HepG2 (cell line): ENCODE data around the gene ARID5B. TPM values are rescaled to one million over a fixed set of nuclear protein-coding genes. Genes with fewer than 3 reads are reported as not detected.
A peak's percentile ranks its signal among the peaks of the same experiment; 100 is the strongest.

ENCODE experiments used
- AKAP8 ChIP-seq: sonication (generic); formaldehyde crosslinking; IDR thresholded peaks from 2 replicates; pipeline ENCODE4 v1.5.1; 2020; ENCODE audit warnings: mild to moderate bottlenecking, missing genetic modification reagents
- CAMTA2 ChIP-seq: sonication (generic); formaldehyde crosslinking; IDR thresholded peaks from 2 replicates; pipeline ENCODE4 v1.4.0; 2020; ENCODE audit warnings: mild to moderate bottlenecking, missing genetic modification reagents, borderline replicate concordance
- CHD4 ChIP-seq: fragments of 200-600 bp; sonication (generic); IDR thresholded peaks from 2 replicates; pipeline ENCODE4 v1.7.0; 2017; ENCODE audit warnings: mild to moderate bottlenecking, low read length, borderline replicate concordance
- DNMT1 ChIP-seq: sonication (generic); formaldehyde crosslinking; IDR thresholded peaks from 2 replicates; pipeline ENCODE4 v1.5.1; 2020; ENCODE audit warnings: mild to moderate bottlenecking, missing genetic modification reagents
- FOSL1 ChIP-seq: sonication (generic); formaldehyde crosslinking; IDR thresholded peaks from 2 replicates; pipeline ENCODE4 v1.9.0; 2021; ENCODE audit warnings: missing genetic modification reagents, borderline replicate concordance
- GTF3A ChIP-seq: sonication (generic); formaldehyde crosslinking; conservative IDR thresholded peaks from 2 replicates; pipeline ENCODE4 v1.4.0; 2020; ENCODE audit warnings: mild to moderate bottlenecking, missing genetic modification reagents
- KDM6A ChIP-seq: IDR thresholded peaks from 2 replicates; pipeline ENCODE4 v1.6.1; 2016; ENCODE audit warnings: low read depth
- MATR3 ChIP-seq: sonication (generic); formaldehyde crosslinking; IDR thresholded peaks from 2 replicates; pipeline ENCODE4 v1.4.0; 2020; ENCODE audit warnings: missing genetic modification reagents
- NR1H2 ChIP-seq: sonication (generic); formaldehyde crosslinking; IDR thresholded peaks from 2 replicates; pipeline ENCODE4 v1.8.1; 2022; ENCODE audit warnings: low read depth, missing genetic modification reagents, borderline replicate concordance
- SMC3 ChIP-seq: IDR thresholded peaks from 2 replicates; pipeline ENCODE4 v1.6.1; 2011; ENCODE audit warnings: low read length, improper control_type of control experiment
- SPEN ChIP-seq: sonication (generic); formaldehyde crosslinking; IDR thresholded peaks from 2 replicates; pipeline ENCODE4 v1.5.1; 2020; ENCODE audit warnings: low read depth, mild to moderate bottlenecking, missing genetic modification reagents
- YEATS2 ChIP-seq: sonication (generic); formaldehyde crosslinking; IDR thresholded peaks from 2 replicates; pipeline ENCODE4 v1.4.0; 2020; ENCODE audit warnings: missing genetic modification reagents, borderline replicate concordance
- ZNF501 ChIP-seq: sonication (generic); formaldehyde crosslinking; IDR thresholded peaks from 2 replicates; pipeline ENCODE4 v1.5.1; 2020; ENCODE audit warnings: mild to moderate bottlenecking, moderate library complexity, missing genetic modification reagents
- ZNF550 ChIP-seq: sonication (generic); formaldehyde crosslinking; IDR thresholded peaks from 2 replicates; pipeline ENCODE4 v1.4.0; 2020; ENCODE audit warnings: mild to moderate bottlenecking, missing genetic modification reagents, borderline replicate concordance
- ZNF572 ChIP-seq: sonication (generic); formaldehyde crosslinking; IDR thresholded peaks from 2 replicates; pipeline ENCODE4 v1.5.1; 2020; ENCODE audit warnings: mild to moderate bottlenecking, missing genetic modification reagents
- ZNF775 ChIP-seq: sonication (generic); formaldehyde crosslinking; IDR thresholded peaks from 2 replicates; pipeline ENCODE4 v1.4.0; 2020; ENCODE audit warnings: missing genetic modification reagents, mild to moderate bottlenecking, moderate library complexity, borderline replicate concordance
- polyA plus RNA-seq, 8 experiments: library from polyadenylated mRNA; depleted of rRNA in 3 of 8; stranded (reverse) in 7 of 8; unstranded in 1 of 8; fragments of >200 nt; fragmentation: Illumina TruSeq in 4 of 8; extraction: Trizol in 4 of 8; gene quantifications; 2 replicates each; pipeline versions ENCODE4 v1.2.1 to v1.2.3, GENCODE V29; 2011 to 2016; ENCODE audit warnings: low read depth in 4 of 8, missing spikeins in 1 of 8, mixed read lengths in 1 of 8; ENCODE audit not compliant: insufficient read depth in 1 of 8
- total RNA-seq, 5 experiments: library from RNA; depleted of rRNA; stranded (reverse); fragments of >200 nt; fragmentation: Illumina TruSeq; extraction: Trizol; gene quantifications; 2 replicates each; pipeline ENCODE4 v1.2.3, GENCODE V29; 2016; ENCODE audit warnings: low read depth in 1 of 5
- TF ChIP-seq, protein P1 (sequence below): IDR thresholded peaks from 2 replicates; pipeline ENCODE4 v1.6.1; 2016; ENCODE audit warnings: control low read depth
- TF ChIP-seq, protein P2 (sequence below): sonication (generic); formaldehyde crosslinking; IDR thresholded peaks from 2 replicates; pipeline ENCODE4 v1.4.0; 2020; ENCODE audit warnings: missing genetic modification reagents, borderline replicate concordance
- TF ChIP-seq, protein P3 (sequence below): sonication (generic); formaldehyde crosslinking; IDR thresholded peaks from 2 replicates; pipeline ENCODE4 v1.9.0; 2021; ENCODE audit warnings: missing genetic modification reagents, mild to moderate bottlenecking, borderline replicate concordance
- TF ChIP-seq, protein P4 (sequence below): IDR thresholded peaks from 2 replicates; pipeline ENCODE4 v1.6.1; 2018; ENCODE audit warnings: missing genetic modification reagents, mild to moderate bottlenecking, missing compliant biosample characterization
- TF ChIP-seq, protein P5 (sequence below): sonication (generic); formaldehyde crosslinking; IDR thresholded peaks from 2 replicates; pipeline ENCODE4 v1.4.0; 2020; ENCODE audit warnings: missing genetic modification reagents

ARID5B gene
- total and polyA plus RNA-seq, 2 of the 13 experiments (the other 11 are each of a cell fraction or from before 2014, with no cell fraction given), result 6.2 to 21.1 TPM

DNA sequence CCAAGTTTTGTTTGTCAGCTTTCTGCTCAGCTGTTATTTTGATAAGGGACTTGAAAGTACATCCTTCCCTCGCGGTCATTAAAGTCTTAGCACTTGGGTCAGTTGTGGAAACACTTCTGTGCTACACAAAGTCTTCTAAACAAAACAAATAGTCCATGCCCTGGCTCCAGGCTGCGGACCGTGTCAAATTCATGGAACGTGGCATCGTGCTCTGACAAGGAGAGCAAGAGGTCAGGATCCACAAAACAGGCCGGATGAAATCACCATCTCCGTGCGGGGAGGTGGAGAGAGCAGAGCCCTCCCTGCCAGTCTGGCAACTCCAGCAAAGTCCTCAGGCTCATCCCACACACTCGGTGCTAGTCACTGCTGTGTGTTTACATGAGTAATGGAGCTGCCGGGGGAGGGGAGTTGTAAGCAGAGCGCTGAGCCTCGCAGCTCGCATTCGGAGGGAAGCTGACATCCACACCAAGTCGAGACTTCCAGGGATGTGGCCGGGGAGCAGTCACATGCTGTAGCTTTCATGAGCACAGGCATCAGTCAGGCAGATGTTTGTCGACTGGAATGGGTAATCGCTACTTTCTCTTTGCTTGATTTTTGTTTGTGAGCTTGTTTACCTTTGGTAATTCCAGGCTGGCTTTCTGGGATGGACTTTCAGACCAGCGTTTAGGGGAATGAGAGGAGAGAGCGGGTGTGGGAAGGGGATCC lies 147.6 kb downstream of the ARID5B start (continued):
- TF ChIP-seq ZNF501 (peak; percentile 98), ZNF572 (CRISPR knock-in tag) (peak; percentile 84; the same call in 1 of the 2 replicates), SPEN (CRISPR knock-in tag) (peak; percentile 82), CAMTA2 (CRISPR knock-in tag) (no peak), ZNF775 (no peak), ZNF550 (CRISPR knock-in tag) (peak; percentile 49; the same call in 1 of the 2 replicates), YEATS2 (CRISPR knock-in tag) (peak; percentile 67; the same call in 1 of the 2 replicates), SMC3 (no peak; the same call in 1 of the 2 replicates), AKAP8 (peak; percentile 49; the same call in 1 of the 2 replicates), FOSL1 (CRISPR knock-in tag) (no peak), CHD4 (no peak), NR1H2 (CRISPR knock-in tag) (no peak), MATR3 (no peak), GTF3A (CRISPR knock-in tag) (no peak), DNMT1 (CRISPR knock-in tag) (peak; percentile 82; the same call in 1 of the 2 replicates), KDM6A (CRISPR knock-in tag) (peak; percentile 60; the same call in 1 of the 2 replicates)
- TF ChIP-seq, protein P1, sequence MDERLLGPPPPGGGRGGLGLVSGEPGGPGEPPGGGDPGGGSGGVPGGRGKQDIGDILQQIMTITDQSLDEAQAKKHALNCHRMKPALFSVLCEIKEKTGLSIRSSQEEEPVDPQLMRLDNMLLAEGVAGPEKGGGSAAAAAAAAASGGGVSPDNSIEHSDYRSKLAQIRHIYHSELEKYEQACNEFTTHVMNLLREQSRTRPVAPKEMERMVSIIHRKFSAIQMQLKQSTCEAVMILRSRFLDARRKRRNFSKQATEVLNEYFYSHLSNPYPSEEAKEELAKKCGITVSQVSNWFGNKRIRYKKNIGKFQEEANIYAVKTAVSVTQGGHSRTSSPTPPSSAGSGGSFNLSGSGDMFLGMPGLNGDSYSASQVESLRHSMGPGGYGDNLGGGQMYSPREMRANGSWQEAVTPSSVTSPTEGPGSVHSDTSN (CRISPR knock-in tag), result no peak
- TF ChIP-seq, protein P2, sequence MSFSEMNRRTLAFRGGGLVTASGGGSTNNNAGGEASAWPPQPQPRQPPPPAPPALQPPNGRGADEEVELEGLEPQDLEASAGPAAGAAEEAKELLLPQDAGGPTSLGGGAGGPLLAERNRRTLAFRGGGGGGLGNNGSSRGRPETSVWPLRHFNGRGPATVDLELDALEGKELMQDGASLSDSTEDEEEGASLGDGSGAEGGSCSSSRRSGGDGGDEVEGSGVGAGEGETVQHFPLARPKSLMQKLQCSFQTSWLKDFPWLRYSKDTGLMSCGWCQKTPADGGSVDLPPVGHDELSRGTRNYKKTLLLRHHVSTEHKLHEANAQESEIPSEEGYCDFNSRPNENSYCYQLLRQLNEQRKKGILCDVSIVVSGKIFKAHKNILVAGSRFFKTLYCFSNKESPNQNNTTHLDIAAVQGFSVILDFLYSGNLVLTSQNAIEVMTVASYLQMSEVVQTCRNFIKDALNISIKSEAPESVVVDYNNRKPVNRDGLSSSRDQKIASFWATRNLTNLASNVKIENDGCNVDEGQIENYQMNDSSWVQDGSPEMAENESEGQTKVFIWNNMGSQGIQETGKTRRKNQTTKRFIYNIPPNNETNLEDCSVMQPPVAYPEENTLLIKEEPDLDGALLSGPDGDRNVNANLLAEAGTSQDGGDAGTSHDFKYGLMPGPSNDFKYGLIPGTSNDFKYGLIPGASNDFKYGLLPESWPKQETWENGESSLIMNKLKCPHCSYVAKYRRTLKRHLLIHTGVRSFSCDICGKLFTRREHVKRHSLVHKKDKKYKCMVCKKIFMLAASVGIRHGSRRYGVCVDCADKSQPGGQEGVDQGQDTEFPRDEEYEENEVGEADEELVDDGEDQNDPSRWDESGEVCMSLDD (CRISPR knock-in tag), result no peak; the same call in 1 of the 2 replicates
- TF ChIP-seq, protein P3, sequence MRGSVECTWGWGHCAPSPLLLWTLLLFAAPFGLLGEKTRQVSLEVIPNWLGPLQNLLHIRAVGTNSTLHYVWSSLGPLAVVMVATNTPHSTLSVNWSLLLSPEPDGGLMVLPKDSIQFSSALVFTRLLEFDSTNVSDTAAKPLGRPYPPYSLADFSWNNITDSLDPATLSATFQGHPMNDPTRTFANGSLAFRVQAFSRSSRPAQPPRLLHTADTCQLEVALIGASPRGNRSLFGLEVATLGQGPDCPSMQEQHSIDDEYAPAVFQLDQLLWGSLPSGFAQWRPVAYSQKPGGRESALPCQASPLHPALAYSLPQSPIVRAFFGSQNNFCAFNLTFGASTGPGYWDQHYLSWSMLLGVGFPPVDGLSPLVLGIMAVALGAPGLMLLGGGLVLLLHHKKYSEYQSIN, result no peak
- TF ChIP-seq, protein P4, sequence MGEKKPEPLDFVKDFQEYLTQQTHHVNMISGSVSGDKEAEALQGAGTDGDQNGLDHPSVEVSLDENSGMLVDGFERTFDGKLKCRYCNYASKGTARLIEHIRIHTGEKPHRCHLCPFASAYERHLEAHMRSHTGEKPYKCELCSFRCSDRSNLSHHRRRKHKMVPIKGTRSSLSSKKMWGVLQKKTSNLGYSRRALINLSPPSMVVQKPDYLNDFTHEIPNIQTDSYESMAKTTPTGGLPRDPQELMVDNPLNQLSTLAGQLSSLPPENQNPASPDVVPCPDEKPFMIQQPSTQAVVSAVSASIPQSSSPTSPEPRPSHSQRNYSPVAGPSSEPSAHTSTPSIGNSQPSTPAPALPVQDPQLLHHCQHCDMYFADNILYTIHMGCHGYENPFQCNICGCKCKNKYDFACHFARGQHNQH (CRISPR knock-in tag), result peak; percentile 95
- TF ChIP-seq, protein P5, sequence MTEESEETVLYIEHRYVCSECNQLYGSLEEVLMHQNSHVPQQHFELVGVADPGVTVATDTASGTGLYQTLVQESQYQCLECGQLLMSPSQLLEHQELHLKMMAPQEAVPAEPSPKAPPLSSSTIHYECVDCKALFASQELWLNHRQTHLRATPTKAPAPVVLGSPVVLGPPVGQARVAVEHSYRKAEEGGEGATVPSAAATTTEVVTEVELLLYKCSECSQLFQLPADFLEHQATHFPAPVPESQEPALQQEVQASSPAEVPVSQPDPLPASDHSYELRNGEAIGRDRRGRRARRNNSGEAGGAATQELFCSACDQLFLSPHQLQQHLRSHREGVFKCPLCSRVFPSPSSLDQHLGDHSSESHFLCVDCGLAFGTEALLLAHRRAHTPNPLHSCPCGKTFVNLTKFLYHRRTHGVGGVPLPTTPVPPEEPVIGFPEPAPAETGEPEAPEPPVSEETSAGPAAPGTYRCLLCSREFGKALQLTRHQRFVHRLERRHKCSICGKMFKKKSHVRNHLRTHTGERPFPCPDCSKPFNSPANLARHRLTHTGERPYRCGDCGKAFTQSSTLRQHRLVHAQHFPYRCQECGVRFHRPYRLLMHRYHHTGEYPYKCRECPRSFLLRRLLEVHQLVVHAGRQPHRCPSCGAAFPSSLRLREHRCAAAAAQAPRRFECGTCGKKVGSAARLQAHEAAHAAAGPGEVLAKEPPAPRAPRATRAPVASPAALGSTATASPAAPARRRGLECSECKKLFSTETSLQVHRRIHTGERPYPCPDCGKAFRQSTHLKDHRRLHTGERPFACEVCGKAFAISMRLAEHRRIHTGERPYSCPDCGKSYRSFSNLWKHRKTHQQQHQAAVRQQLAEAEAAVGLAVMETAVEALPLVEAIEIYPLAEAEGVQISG (CRISPR knock-in tag), result peak; percentile 83
